ENCODE results near the gene MCFD2. TPM values are rescaled to one million over a fixed set of nuclear protein-coding genes. Genes with fewer than 3 reads are reported as not detected.

MCFD2 gene
- total RNA-seq = 56.8 and 70.7 TPM in 2 replicates

GRCh38 chr2:46915281-46915810 is at the start of gene MCFD2:
Gene MCFD2 (minus strand): TSS chr2:46915806. CDS start chr2:46909171, 6,635 bp downstream.

Other genes with a start within 250 kb of the MCFD2 start
- 6.3 and 7.4 TPM in 2 replicates for gene SOCS5, start 216.5 kb downstream of the MCFD2 start, total RNA-seq
- 23.7 and 27.8 TPM in 2 replicates for gene TTC7A, start 25.4 kb upstream of the MCFD2 start, total RNA-seq
- not detected in 2 replicates for gene STPG4, start 239.5 kb upstream of the MCFD2 start, total RNA-seq

All from hair follicular keratinocyte (primary cell).